Left ventricle myocardium inferior (tissue), 1 donor: ENCODE data around the gene PPP2R2D. TPM values are rescaled to one million over a fixed set of nuclear protein-coding genes. Genes with fewer than 3 reads are reported as not detected.

ENCODE experiments used
- DNase-seq: peaks from one replicate; pipeline ENCODE4 v3.0.0-alpha.2; 2020
- H3K27ac ChIP-seq: fragments of 200-600 bp; replicated peaks from 2 replicates; pipeline ENCODE4 v1.8.0; 2021
- H3K27me3 ChIP-seq: fragments of 200-600 bp; 2 replicates; pipeline ENCODE4 v1.8.0; 2021; ENCODE audit warnings: low read depth
- H3K36me3 ChIP-seq: fragments of 200-600 bp; 2 replicates; pipeline ENCODE4 v1.8.0; 2021
- H3K4me1 ChIP-seq: fragments of 200-600 bp; 2 replicates; pipeline ENCODE4 v1.8.0; 2021
- H3K4me3 ChIP-seq: fragments of 200-600 bp; 2 replicates; pipeline ENCODE4 v1.8.0; 2021; ENCODE audit warnings: mild to moderate bottlenecking, moderate library complexity
- H3K9me3 ChIP-seq: fragments of 200-600 bp; replicated peaks from 2 replicates; pipeline ENCODE4 v1.8.0; 2021
- intact Hi-C: fragments of 100-400 bp; cut with micrococcal nuclease; formaldehyde crosslinking; loops from one replicate; pipeline ENCODE4 v1.11.0; 2022
- total RNA-seq: library from RNA; stranded (reverse); fragmentation: NEBNext Ultra II Directional; extraction: Animal tissue kit (Norgen Biotek cat#: 25700); gene quantifications from one replicate; pipeline ENCODE4 v1.2.1, GENCODE V29; 2021
- TF ChIP-seq, protein P1 (sequence below): fragments of 200-600 bp; IDR thresholded peaks from 2 replicates; pipeline ENCODE4 v1.8.0; 2021; ENCODE audit warnings: antibody characterized with exemption, mild to moderate bottlenecking, borderline replicate concordance
- donor health status: DM: no; HTN: yes; CAD: no; lungs with severe emphysema.

Gene PPP2R2D
- total RNA-seq, 1 donor from 2014 or later, result 38.2 TPM

- Histone ChIP-seq H3K27me3 (no peaks in the 10 kb centered on the region), H3K9me3 (peaks cover 6% of the 10 kb centered on the region), H3K4me1 (peaks cover 7% of the 10 kb centered on the region), H3K36me3 (no peaks in the 10 kb centered on the region), H3K4me3 (no peak overlapping the region), H3K27ac (no peak overlapping the region)
- DNase-seq, result no peak
- TF ChIP-seq, protein P1, sequence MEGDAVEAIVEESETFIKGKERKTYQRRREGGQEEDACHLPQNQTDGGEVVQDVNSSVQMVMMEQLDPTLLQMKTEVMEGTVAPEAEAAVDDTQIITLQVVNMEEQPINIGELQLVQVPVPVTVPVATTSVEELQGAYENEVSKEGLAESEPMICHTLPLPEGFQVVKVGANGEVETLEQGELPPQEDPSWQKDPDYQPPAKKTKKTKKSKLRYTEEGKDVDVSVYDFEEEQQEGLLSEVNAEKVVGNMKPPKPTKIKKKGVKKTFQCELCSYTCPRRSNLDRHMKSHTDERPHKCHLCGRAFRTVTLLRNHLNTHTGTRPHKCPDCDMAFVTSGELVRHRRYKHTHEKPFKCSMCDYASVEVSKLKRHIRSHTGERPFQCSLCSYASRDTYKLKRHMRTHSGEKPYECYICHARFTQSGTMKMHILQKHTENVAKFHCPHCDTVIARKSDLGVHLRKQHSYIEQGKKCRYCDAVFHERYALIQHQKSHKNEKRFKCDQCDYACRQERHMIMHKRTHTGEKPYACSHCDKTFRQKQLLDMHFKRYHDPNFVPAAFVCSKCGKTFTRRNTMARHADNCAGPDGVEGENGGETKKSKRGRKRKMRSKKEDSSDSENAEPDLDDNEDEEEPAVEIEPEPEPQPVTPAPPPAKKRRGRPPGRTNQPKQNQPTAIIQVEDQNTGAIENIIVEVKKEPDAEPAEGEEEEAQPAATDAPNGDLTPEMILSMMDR, result no peak
- intact Hi-C loops, result no loop called here
Observed at GRCh38 chr10:132005147-132005546, 104.3 kb downstream of the PPP2R2D start.

DNA sequence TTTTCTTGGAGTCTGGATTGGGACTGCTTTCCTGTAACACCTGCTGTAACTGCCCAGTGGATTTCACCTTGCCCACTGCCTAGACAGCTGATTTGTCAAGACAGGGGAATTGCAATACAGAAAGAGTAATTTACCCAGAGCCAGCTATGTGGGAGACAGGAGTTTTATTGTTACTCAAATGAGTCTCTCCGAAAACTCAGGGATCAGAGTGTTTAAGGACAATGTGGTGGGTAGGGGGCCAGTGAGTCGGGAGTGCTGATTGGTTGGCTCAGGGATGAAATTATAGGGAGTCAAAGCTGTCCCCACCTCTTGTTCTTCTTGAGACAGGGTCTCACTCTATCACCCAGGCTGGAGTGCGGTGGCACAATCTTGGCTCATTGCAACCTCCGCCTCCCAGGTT is 106.2 kb downstream of the PPP2R2D start:
- DNase-seq, result no peak
- Histone ChIP-seq H3K36me3 (no peaks in the 10 kb centered on the region), H3K4me3 (no peak overlapping the region), H3K9me3 (peaks cover 6% of the 10 kb centered on the region), H3K27me3 (no peaks in the 10 kb centered on the region), H3K27ac (no peak overlapping the region), H3K4me1 (peaks cover 19% of the 10 kb centered on the region)
- TF ChIP-seq, protein P1, result no peak
- intact Hi-C loops, result no loop called here

DNA sequence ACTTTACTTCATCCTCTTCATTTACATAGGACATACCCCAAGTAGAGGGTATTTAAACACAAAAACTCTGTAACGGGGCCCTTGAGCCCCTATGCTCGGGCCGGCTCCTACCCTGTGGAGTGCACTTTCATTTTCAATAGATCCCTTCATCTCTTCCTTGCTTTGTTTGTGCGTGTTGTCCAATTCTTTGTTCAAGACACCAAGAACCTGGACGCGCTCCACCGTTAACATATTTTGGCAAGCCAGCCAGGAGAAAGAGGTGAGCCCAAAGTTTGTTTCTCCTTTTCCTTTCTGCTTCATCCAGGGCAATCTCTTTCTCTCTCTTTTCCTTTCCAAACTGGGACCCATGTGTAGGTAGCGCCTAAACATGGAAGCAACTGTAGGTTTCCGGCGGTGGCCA is 106.9 kb downstream of the PPP2R2D start:
- H3K27me3 ChIP-seq, result no peaks in the 10 kb centered on the region
- H3K4me3 ChIP-seq, result no peak overlapping the region
- intact Hi-C loops, result no loop called here
- no peaks in the 10 kb centered on the region for H3K36me3 ChIP-seq
- TF ChIP-seq, protein P1, result no peak
- H3K27ac ChIP-seq, result no peak overlapping the region
- peaks cover 6% of the 10 kb centered on the region for H3K9me3 ChIP-seq
- no peak for DNase-seq
- H3K4me1 ChIP-seq, result peaks cover 20% of the 10 kb centered on the region

Other genes starting within 250 kb of the PPP2R2D start
- 161 TPM for gene BNIP3, start 80.9 kb downstream of the PPP2R2D start, total RNA-seq
- 1.7 TPM for gene JAKMIP3, start 164.9 kb downstream of the PPP2R2D start, total RNA-seq